GM21367 (cell line): ENCODE measurements around the gene WDR90.
"Not testable (repeated sequence)": the region's sequence is repeated elsewhere in the genome, so short reads cannot be mapped to it uniquely, and the experiment has no call there.

Source experiments
- ATAC-seq: cut with Tn5 transposase; IDR thresholded peaks from one replicate; pipeline ENCODE4 v1.9.1; 2021; ENCODE audit not compliant: unreplicated experiment

WDR90 gene

GRCh38 chr16:684961-685696, 36.0 kb downstream of the WDR90 start:
- ATAC-seq, result no peak

- ATAC-seq, result no peak
Measured at GRCh38 chr16:685967-686366, 36.8 kb downstream of the WDR90 start.

GRCh38 chr16:686459-687260, 37.5 kb downstream of the WDR90 start:
- ATAC-seq, result no peak

- no peak for ATAC-seq
Measured at GRCh38 chr16:687499-687898, 38.3 kb downstream of the WDR90 start.

- ATAC-seq, result no peak
Measured at GRCh38 chr16:689175-689897, 40.2 kb downstream of the WDR90 start.

- ATAC-seq, result not testable (repeated sequence)
Measured at GRCh38 chr16:691242-691641, 42.1 kb downstream of the WDR90 start.

- no peak for ATAC-seq
Measured at GRCh38 chr16:692356-693108, 43.4 kb downstream of the WDR90 start.

- no peak for ATAC-seq
Measured at GRCh38 chr16:693364-693763, 44.2 kb downstream of the WDR90 start.

GRCh38 chr16:693766-694165, 44.6 kb downstream of the WDR90 start:
- no peak for ATAC-seq

GRCh38 chr16:694187-694862, 45.2 kb downstream of the WDR90 start:
- ATAC-seq, result no peak

GRCh38 chr16:694863-695354, 45.7 kb downstream of the WDR90 start:
- ATAC-seq, result no peak

GRCh38 chr16:695355-696089, 46.4 kb downstream of the WDR90 start:
- no peak for ATAC-seq

- ATAC-seq, result no peak
Measured at GRCh38 chr16:698911-699671, 49.9 kb downstream of the WDR90 start.

GRCh38 chr16:700684-701584, 51.8 kb downstream of the WDR90 start:
- ATAC-seq, result no peak

GRCh38 chr16:702341-702740, 53.2 kb downstream of the WDR90 start:
- no peak for ATAC-seq

- ATAC-seq, result no peak
Measured at GRCh38 chr16:703406-703805, 54.2 kb downstream of the WDR90 start.

GRCh38 chr16:704047-704446, 54.9 kb downstream of the WDR90 start:
- ATAC-seq, result no peak
